ENCODE measurements around the gene SLC16A10. TPM values are rescaled to one million over a fixed set of nuclear protein-coding genes. Genes with fewer than 3 reads are reported as not detected.

Gene SLC16A10
- polyA plus RNA-seq, 3 donors, result 0.05 to 0.15 TPM; not detected in 1

GRCh38 chr6:111162504-111162903, 75.2 kb downstream of the SLC16A10 start:
- H3K9me3 Mint-ChIP-seq, result peaks cover 9 to 36% (median 24%) of the 10 kb centered on the region in 7 donors

GRCh38 chr6:111171577-111172400, 84.5 kb downstream of the SLC16A10 start:
- Mint-ChIP-seq H3K4me3 (no peak overlapping the region), H3K27me3 (ENCODE audit: low read depth in 3 of 3) (peaks cover 0 to 3% (median 0%) of the 10 kb centered on the region in 3 donors), H3K36me3 (no peaks in the 10 kb centered on the region), H3K4me1 (no peaks in the 10 kb centered on the region), H3K27ac (no peak overlapping the region), H3K9me3 (peaks cover 0 to 1% (median 0%) of the 10 kb centered on the region in 7 donors)
- Histone ChIP-seq H3K36me3 (replicated peaks in 1 of 2; ENCODE audit: control insufficient read depth in 1 of 2, insufficient read depth in 2 of 2, low read length in 2 of 2) (no peaks in the 10 kb centered on the region), H3K4me3 (replicated peaks in 1 of 3; ENCODE audit: low read depth in 2 of 3, low read length in 3 of 3) (no peak overlapping the region), H3K27me3 (ENCODE audit: control insufficient read depth in 2 of 2, insufficient read depth in 2 of 2, low read length in 2 of 2) (no peaks in the 10 kb centered on the region), H3K27ac (ENCODE audit: low read depth in 1 of 2, low read length in 2 of 2) (no peak overlapping the region), H3K9ac (ENCODE audit: insufficient read depth, low read length, poor library complexity, severe bottlenecking) (no peak overlapping the region), H2AFZ (ENCODE audit: insufficient read depth, low read depth, low read length, poor library complexity, severe bottlenecking) (no peak overlapping the region), H3K4me1 (ENCODE audit: control insufficient read depth in 1 of 2, insufficient read depth in 2 of 2, low read length in 2 of 2) (no peaks in the 10 kb centered on the region), H3K9me3 (replicated peaks in 1 of 2; ENCODE audit: control insufficient read depth in 1 of 2, insufficient read depth in 1 of 2, low read length in 2 of 2) (no peaks in the 10 kb centered on the region), H4K20me1 (ENCODE audit: insufficient read depth, low read length) (no peaks in the 10 kb centered on the region), H3K79me2 (ENCODE audit: insufficient read depth, low read length) (no peaks in the 10 kb centered on the region), H3K4me2 (replicated peaks; ENCODE audit: extremely low read depth, low read length, poor library complexity, severe bottlenecking) (no peak overlapping the region)
- WGBS (ENCODE audit: insufficient coverage), result no CpG with 5 or more reads among the region's 6 CpGs
- intact Hi-C loops (cut with micrococcal nuclease), result no loop called here
- TF ChIP-seq CTCF (IDR thresholded peaks at IDR 0.05), result no peak
- no peak for DNase-seq

More at GRCh38 chr6:111162504-111162903, 75.2 kb downstream of the SLC16A10 start:
- Mint-ChIP-seq H3K36me3 (no peaks in the 10 kb centered on the region), H3K4me3 (no peak overlapping the region), H3K27ac (no peak overlapping the region), H3K27me3 (ENCODE audit: low read depth in 3 of 3) (no peaks in the 10 kb centered on the region), H3K4me1 (no peaks in the 10 kb centered on the region)
- Histone ChIP-seq H3K4me3 (replicated peaks in 1 of 3; ENCODE audit: low read depth in 2 of 3, low read length in 3 of 3) (no peak overlapping the region), H4K20me1 (ENCODE audit: insufficient read depth, low read length) (no peaks in the 10 kb centered on the region), H3K4me1 (ENCODE audit: control insufficient read depth in 1 of 2, insufficient read depth in 2 of 2, low read length in 2 of 2) (no peaks in the 10 kb centered on the region), H3K4me2 (replicated peaks; ENCODE audit: extremely low read depth, low read length, poor library complexity, severe bottlenecking) (no peak overlapping the region), H3K9me3 (replicated peaks in 1 of 2; ENCODE audit: control insufficient read depth in 1 of 2, insufficient read depth in 1 of 2, low read length in 2 of 2) (peaks cover 12 to 20% of the 10 kb centered on the region in 2 donors), H3K27me3 (ENCODE audit: control insufficient read depth in 2 of 2, insufficient read depth in 2 of 2, low read length in 2 of 2) (no peaks in the 10 kb centered on the region), H2AFZ (ENCODE audit: insufficient read depth, low read depth, low read length, poor library complexity, severe bottlenecking) (no peak overlapping the region), H3K9ac (ENCODE audit: insufficient read depth, low read length, poor library complexity, severe bottlenecking) (no peak overlapping the region), H3K27ac (ENCODE audit: low read depth in 1 of 2, low read length in 2 of 2) (no peak overlapping the region), H3K36me3 (replicated peaks in 1 of 2; ENCODE audit: control insufficient read depth in 1 of 2, insufficient read depth in 2 of 2, low read length in 2 of 2) (no peaks in the 10 kb centered on the region), H3K79me2 (ENCODE audit: insufficient read depth, low read length) (no peaks in the 10 kb centered on the region)
- intact Hi-C loops (cut with micrococcal nuclease), result no loop called here
- DNase-seq, result no peak
- no peak for TF ChIP-seq CTCF (IDR thresholded peaks at IDR 0.05)

Measured in CD14-positive monocyte (primary cell).